ENCODE data around the gene RFXANK.

Gene RFXANK

GRCh38 chr19:19209372-19209771 is 17.3 kb downstream of the RFXANK start:
- CTCF ChIA-PET: no interaction called here

GRCh38 chr19:19211499-19212420 is 19.7 kb downstream of the RFXANK start, which contains the start of gene NCAN:
Gene NCAN, plus strand, starts transcription at chr19:19211958. Its CDS starts 4,996 bp downstream, at chr19:19216954.
- DNase-seq (ENCODE audit: extremely low spot score): peak; percentile 70
- CTCF ChIA-PET: no interaction called here
- TF ChIP-seq ARNT (IDR thresholded peaks at IDR 0.05): no peak
- TF ChIP-seq FOXM1 (IDR thresholded peaks at IDR 0.05; ENCODE audit: borderline replicate concordance): no peak
- no peak for TF ChIP-seq ELF4 (IDR thresholded peaks at IDR 0.05)
- TF ChIP-seq TARDBP (IDR thresholded peaks at IDR 0.05): no peak
- no peak for TF ChIP-seq BHLHE40 (IDR thresholded peaks at IDR 0.05; ENCODE audit: borderline replicate concordance)
- no peak for TF ChIP-seq FOXA1 (IDR thresholded peaks at IDR 0.05)
- TF ChIP-seq SUZ12 (IDR thresholded peaks at IDR 0.05): no peak
- TF ChIP-seq L3MBTL2 (conservative IDR thresholded peaks at IDR 0.05): no peak
- TF ChIP-seq LEF1 (IDR thresholded peaks at IDR 0.05; ENCODE audit: borderline replicate concordance): no peak
- no peak for TF ChIP-seq FOXK2 (IDR thresholded peaks at IDR 0.05)
- no peak for TF ChIP-seq CTBP1 (IDR thresholded peaks at IDR 0.05; ENCODE audit: borderline replicate concordance)
- no peak for TF ChIP-seq PKNOX1 (IDR thresholded peaks at IDR 0.05)
- no peak for TF ChIP-seq ZNF384 (IDR thresholded peaks at IDR 0.05)
- TF ChIP-seq NFRKB (IDR thresholded peaks at IDR 0.05): no peak
- TF ChIP-seq SP1 (IDR thresholded peaks at IDR 0.05): no peak
- no peak for TF ChIP-seq HDGF (IDR thresholded peaks at IDR 0.05; ENCODE audit: borderline replicate concordance)
- POLR2A ChIA-PET: interaction anchor here (0.6 to 1.0 kb wide), 2 partner anchors 8 to 138 kb away, joined by 3 to 5 read pairs; partner anchors contain the start of gene NR2C2AP

More at GRCh38 chr19:19209372-19209771, 17.3 kb downstream of the RFXANK start:
- no peak for DNase-seq (ENCODE audit: extremely low spot score)
- POLR2A ChIA-PET: no interaction called here
- no peak for TF ChIP-seq FOXA1 (IDR thresholded peaks at IDR 0.05)
- no peak for TF ChIP-seq ELF4 (IDR thresholded peaks at IDR 0.05)
- TF ChIP-seq BHLHE40 (IDR thresholded peaks at IDR 0.05; ENCODE audit: borderline replicate concordance): no peak
- TF ChIP-seq SP1 (IDR thresholded peaks at IDR 0.05): no peak
- no peak for TF ChIP-seq SUZ12 (IDR thresholded peaks at IDR 0.05)

DNA sequence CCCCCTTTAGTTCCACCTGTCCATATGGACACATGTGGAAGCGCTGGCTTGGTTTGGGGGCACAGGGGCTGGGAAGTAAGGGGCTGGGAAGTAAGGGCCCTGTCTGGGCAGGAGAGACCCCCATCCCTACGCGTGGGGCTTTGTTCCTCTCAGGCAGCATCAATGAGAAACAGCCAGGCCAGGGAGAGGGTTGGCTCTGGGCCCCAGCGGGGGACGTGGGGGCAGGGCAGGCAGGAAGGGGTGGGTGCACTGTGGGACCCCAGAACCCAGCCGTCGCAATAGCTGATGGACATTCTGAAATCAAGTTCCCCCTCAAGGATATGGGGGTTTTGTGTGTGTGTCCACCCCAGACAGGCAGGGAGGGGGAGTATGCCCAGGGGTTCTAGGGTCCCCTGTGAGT is 20.9 kb downstream of the RFXANK start:
- ChIA-PET CTCF (no interaction called here), POLR2A (interaction anchor here (1.0 kb wide), 1 partner anchor 9 kb away, joined by 5 read pairs; the partner anchor contains the start of gene NR2C2AP)
- no peak for DNase-seq (ENCODE audit: extremely low spot score)
- TF ChIP-seq TARDBP (IDR thresholded peaks at IDR 0.05) (no peak), CTBP1 (IDR thresholded peaks at IDR 0.05; ENCODE audit: borderline replicate concordance) (no peak), FOXA1 (IDR thresholded peaks at IDR 0.05) (no peak), SUZ12 (IDR thresholded peaks at IDR 0.05) (no peak), ZNF384 (IDR thresholded peaks at IDR 0.05) (no peak), ARNT (IDR thresholded peaks at IDR 0.05) (no peak), ELF4 (IDR thresholded peaks at IDR 0.05) (no peak), SP1 (IDR thresholded peaks at IDR 0.05) (no peak), NFRKB (IDR thresholded peaks at IDR 0.05) (no peak), BHLHE40 (IDR thresholded peaks at IDR 0.05; ENCODE audit: borderline replicate concordance) (no peak), PKNOX1 (IDR thresholded peaks at IDR 0.05) (no peak)

DNA sequence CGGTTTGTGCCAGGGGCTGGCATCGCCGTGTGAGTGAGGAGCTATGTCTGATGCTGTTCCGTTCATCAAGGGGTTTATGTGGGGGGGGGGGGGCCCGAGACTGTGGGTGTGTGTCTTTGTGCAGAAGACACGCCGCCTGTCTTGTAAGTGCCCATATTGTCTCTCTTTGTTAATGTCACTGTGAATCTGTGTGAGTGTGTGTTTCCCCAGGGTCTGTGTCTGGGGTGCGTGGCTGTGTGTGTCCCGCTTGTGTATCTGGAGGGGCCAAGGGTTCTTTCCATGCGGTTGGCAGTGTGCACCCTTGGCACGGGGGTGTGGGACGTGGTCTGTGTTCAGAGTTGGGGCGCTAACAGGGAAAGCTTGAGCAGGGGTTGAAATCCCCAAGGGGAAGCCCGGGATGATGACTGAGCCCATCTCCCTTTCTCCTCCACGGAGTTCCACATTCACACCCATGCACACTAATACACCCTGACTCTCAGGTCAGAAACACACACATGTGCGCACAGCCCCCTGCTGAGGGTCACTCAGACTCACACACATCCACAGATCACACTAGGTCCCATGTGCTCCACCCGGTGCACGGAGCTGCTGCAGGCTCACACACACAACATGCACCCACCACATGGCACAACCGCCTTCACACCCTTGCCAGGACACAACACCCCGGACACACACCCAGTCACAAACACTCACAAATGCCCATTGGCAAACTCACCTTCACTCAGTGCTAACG is 21.5 kb downstream of the RFXANK start:
- TF ChIP-seq LEF1 (IDR thresholded peaks at IDR 0.05; ENCODE audit: borderline replicate concordance) (no peak), FOXK2 (IDR thresholded peaks at IDR 0.05) (no peak), ELF4 (IDR thresholded peaks at IDR 0.05) (no peak), CTBP1 (IDR thresholded peaks at IDR 0.05; ENCODE audit: borderline replicate concordance) (no peak), ZNF384 (IDR thresholded peaks at IDR 0.05) (no peak), FOXM1 (IDR thresholded peaks at IDR 0.05; ENCODE audit: borderline replicate concordance) (no peak), L3MBTL2 (conservative IDR thresholded peaks at IDR 0.05) (no peak), SUZ12 (IDR thresholded peaks at IDR 0.05) (no peak), PKNOX1 (IDR thresholded peaks at IDR 0.05) (no peak), HDGF (IDR thresholded peaks at IDR 0.05; ENCODE audit: borderline replicate concordance) (no peak), BHLHE40 (IDR thresholded peaks at IDR 0.05; ENCODE audit: borderline replicate concordance) (no peak), ARNT (IDR thresholded peaks at IDR 0.05) (no peak), SP1 (IDR thresholded peaks at IDR 0.05) (no peak), FOXA1 (IDR thresholded peaks at IDR 0.05) (no peak), NFRKB (IDR thresholded peaks at IDR 0.05) (no peak), TARDBP (IDR thresholded peaks at IDR 0.05) (no peak)
- ChIA-PET POLR2A (no interaction called here), CTCF (no interaction called here)
- no peak for DNase-seq (ENCODE audit: extremely low spot score)

DNA sequence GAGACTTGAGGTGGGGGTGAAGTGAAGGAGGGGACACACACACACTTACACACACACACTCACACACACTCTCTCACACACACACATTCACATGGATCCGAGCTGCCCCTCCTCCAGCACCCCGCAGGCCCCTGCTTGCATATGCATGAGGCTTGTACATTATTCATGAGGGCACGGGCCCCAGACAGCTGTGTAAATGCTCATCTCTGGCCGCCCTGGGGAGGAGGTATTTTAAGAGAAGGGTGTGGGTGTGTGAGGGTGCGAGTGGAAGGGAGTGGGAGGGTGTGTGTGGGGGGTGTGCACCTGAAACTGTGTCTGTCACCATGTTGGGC is 22.1 kb downstream of the RFXANK start:
- CTCF ChIA-PET: no interaction called here
- POLR2A ChIA-PET: no interaction called here
- TF ChIP-seq LEF1 (IDR thresholded peaks at IDR 0.05; ENCODE audit: borderline replicate concordance): no peak
- no peak for TF ChIP-seq BHLHE40 (IDR thresholded peaks at IDR 0.05; ENCODE audit: borderline replicate concordance)
- TF ChIP-seq TARDBP (IDR thresholded peaks at IDR 0.05): no peak
- no peak for TF ChIP-seq PKNOX1 (IDR thresholded peaks at IDR 0.05)
- TF ChIP-seq SP1 (IDR thresholded peaks at IDR 0.05): no peak
- no peak for TF ChIP-seq ELF4 (IDR thresholded peaks at IDR 0.05)
- no peak for TF ChIP-seq NFRKB (IDR thresholded peaks at IDR 0.05)
- TF ChIP-seq L3MBTL2 (conservative IDR thresholded peaks at IDR 0.05): no peak
- no peak for TF ChIP-seq HDGF (IDR thresholded peaks at IDR 0.05; ENCODE audit: borderline replicate concordance)
- no peak for TF ChIP-seq SUZ12 (IDR thresholded peaks at IDR 0.05)
- no peak for TF ChIP-seq ARNT (IDR thresholded peaks at IDR 0.05)
- no peak for TF ChIP-seq ZNF384 (IDR thresholded peaks at IDR 0.05)
- TF ChIP-seq CTBP1 (IDR thresholded peaks at IDR 0.05; ENCODE audit: borderline replicate concordance): no peak
- TF ChIP-seq FOXM1 (IDR thresholded peaks at IDR 0.05; ENCODE audit: borderline replicate concordance): no peak
- no peak for TF ChIP-seq FOXA1 (IDR thresholded peaks at IDR 0.05)
- DNase-seq (ENCODE audit: extremely low spot score): no peak
